NCI-H187 treated with DMSO at 0.1 percent for 48 hours (cell line): ENCODE measurements around the gene SACS.
"Not testable (repeated sequence)": the region's sequence is repeated elsewhere in the genome, so short reads cannot be mapped to it uniquely, and the experiment has no call there.

Experiments
- DNase-seq: peaks from one replicate; lab custom pipeline; 2025; lab: John Stamatoyannopoulos, UW

SACS gene

GRCh38 chr13:23414682-23415081 is 18.8 kb downstream of the SACS start:
- DNase-seq, result no peak

- peak; percentile 24 for DNase-seq
These were observed 21.8 kb downstream of the SACS start for GRCh38 chr13:23411706-23412105.

DNA sequence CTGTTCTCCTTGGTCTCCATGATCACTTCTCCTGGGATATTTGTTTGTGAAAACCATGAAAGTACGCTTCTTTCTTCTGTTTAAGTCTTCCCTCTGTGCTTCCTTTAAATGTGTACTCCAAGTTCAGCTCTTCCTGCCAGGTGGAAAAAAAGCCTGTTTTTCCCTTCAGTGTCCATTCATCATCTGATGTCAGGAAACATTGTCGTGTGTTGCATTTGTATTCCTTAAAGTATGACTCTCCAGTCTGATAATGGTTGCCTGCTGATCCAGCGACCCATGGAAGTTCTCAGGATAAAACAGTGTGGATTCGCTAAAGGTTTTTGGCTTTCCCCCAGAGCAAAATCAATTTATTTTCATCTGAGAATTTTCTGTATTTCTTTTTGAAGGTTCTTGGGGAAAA is 22.3 kb downstream of the SACS start:
- no peak for DNase-seq

DNA sequence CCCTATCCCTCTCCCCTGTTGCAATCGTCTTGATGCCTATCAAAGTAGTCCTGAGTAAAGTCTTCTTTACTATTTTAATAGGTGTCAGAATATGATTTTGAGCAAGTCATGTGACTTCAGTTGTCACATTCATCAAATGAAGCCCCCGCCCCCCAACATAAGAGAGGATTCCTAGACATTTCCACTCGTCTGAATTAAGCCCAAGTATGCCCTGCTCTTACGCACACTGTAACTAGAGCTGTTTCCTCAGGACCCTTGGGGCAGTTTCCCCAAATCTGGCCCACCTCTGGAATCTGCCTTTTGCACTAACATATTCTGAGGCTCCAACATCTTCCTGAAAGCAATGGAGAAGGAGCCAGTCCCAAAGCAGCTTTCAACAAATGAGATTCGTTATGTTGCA is 25.5 kb downstream of the SACS start:
- DNase-seq, result no peak

DNA sequence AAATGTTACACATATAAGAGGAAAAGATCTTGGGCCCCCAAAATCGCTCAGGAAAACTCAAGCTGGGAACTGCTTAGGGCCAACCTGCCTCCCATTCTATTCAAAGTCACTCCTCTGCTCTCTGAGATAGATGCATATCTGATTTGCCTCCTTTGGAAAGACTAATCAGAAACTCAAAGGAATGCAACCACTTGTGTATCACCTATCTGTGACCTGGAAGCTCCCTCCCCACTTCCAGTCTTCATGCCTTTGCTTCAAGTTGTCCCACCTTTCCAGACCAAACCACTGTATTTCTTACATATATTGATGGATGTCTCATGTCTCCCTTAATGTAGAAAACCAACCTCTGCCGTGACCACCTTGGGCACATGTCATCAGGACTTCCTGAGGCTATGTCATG is 32.3 kb downstream of the SACS start:
- not testable (repeated sequence) for DNase-seq

DNA sequence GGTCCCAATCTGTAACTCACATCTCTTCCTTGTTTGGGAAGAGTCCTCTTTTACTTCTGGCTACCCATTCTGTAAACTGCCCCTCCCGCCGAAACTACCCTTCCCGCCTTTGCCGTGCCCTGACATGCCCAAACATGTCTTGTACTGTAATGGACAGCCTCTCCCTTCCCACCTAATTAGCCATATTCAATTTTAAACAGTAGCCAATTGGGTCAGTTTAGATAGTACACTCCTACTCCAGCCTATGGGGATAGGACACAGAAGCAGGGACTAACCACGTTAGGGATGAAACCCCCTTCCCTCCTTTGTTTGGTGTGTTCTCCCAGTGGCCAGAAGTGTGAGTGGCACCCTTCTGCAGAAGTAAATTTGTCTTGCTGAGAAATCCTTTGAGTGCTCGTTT is 34.2 kb downstream of the SACS start:
- DNase-seq, result no peak

GRCh38 chr13:23394821-23395220 is 38.7 kb downstream of the SACS start:
- DNase-seq, result no peak

GRCh38 chr13:23392925-23393645 is 40.4 kb downstream of the SACS start:
- DNase-seq, result no peak

- DNase-seq, result no peak
These were observed 41.2 kb downstream of the SACS start for GRCh38 chr13:23392313-23392712.

- no peak for DNase-seq
These were observed 41.8 kb downstream of the SACS start for GRCh38 chr13:23391752-23392151.

DNA sequence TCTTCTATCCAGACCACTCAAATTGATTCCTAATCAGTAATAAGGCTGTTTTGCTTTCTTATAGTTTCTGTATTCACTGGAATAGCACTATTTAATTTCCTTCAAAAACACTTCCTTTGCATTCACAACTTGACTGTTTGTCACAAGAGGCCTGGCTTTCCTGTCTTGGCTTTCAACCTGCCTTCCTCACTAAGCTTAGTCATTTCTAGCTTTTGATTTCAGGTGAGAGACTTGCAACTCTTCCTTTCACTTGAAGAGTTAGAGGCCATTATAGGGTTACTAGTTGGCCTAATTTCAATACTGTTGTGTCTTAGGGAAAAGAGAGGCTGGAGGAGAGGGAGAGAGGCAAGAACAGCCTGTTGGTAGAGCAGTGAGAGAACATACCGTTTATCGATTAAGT is 47.0 kb downstream of the SACS start:
- no peak for DNase-seq

DNA sequence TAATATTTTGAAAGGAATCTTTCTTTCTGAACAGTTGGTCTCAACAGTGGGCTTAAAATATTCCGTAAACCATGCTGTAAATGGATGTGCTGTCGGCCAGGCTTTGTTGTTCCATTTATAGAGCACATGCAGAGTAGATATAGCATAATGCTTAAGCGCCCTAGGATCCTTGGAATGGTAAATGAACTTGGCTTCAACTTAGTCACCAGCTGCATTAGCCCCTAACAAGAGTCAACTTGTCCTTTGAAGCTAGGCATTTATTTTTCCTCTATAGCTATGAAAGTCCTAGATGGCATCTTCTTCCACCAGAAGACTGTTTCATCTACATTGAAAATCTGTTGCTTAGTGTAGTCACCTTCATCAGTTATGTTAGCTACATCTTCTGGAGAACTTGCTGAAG is 47.6 kb downstream of the SACS start:
- no peak for DNase-seq

- DNase-seq, result no peak
These were observed 49.4 kb downstream of the SACS start for GRCh38 chr13:23384111-23384510.

- no peak for DNase-seq
These were observed 50.4 kb downstream of the SACS start for GRCh38 chr13:23383151-23383550.

DNA sequence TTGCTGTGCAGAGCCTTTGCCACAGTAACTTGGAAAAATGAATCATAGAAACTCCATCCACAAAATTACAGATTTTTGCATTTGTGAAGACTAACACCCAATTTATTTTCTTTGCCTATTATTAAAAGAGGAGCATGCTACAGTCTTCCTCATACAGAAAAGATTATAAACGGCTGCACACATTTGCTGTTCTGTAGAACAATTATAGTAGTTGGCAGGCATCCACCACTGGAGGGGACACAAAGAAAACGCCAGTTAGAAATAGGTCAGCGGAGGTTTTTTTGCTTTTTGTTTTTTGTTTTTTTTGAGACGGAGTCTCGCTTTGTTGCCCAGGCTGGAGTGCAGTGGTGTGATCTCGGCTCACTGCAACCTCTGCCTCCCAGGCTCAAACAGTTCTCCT is 51.6 kb downstream of the SACS start:
- no peak for DNase-seq

DNA sequence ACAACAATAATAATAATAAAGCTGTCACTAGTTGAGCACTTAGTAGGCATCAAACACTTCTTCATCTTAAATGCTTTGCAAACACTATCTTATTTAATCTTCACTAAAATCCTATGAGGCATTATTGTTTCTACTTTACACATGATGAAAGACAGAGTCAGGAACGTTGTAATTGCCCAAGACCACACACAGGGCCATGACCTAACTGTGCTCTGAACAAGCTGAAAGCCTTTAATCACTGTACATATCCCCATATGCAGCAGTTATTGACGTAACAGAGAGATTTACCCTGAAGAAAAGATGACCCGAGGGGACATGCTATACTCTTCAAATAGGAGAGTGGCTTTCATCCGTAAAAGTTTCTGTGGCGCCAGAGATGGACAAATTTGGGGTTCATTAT is 53.0 kb downstream of the SACS start:
- no peak for DNase-seq

- DNase-seq, result no peak
These were observed 55.4 kb downstream of the SACS start for GRCh38 chr13:23377983-23378632.

DNA sequence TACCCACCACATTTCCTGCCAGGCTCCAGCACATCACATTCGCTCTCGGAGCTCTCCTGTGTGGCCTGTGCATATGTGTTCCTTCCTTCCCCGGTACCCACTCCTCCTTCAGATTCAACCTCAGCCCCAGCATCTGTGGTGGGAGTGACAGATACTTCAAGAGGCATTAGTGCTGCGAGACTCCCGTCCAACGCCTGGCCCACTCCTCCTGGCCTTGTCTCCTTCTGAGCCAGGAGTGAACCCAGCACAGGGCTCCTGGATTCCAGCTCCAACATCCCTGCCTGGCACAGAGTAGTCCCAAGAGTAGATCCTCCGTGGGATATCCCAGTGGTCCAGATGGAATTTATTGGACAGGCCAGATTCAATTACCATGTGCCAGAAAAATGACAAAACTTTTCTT is 55.9 kb downstream of the SACS start:
- no peak for DNase-seq

- DNase-seq, result peak; percentile 28
These were observed 58.2 kb downstream of the SACS start for GRCh38 chr13:23375001-23375971.

GRCh38 chr13:23372264-23372906 is 61.1 kb downstream of the SACS start:
- DNase-seq, result no peak

DNA sequence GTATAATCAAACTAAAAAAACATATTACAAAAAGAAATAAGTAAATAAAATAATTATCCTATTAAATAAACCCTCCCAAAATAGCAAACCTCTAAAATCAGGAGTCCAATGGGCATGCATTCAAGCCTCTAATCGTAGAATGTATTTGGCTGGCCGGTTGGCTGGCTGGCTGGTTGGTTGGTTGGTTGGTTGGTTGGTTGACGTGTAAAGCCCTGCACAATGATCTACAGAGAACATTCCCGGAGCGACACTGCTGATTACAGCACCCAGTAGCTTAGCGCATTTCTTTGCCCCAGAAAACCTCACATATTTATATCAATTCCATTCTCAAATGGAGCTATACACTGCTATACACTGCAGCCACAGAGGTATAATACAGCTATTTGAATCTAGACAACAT is 65.6 kb downstream of the SACS start:
- no peak for DNase-seq

- DNase-seq, result no peak
These were observed 67.8 kb downstream of the SACS start for GRCh38 chr13:23365652-23366051.
